ENCODE data around the gene CNOT6L.

The CNOT6L gene

GRCh38 chr4:77800077-77800476, 19.1 kb downstream of the CNOT6L start:
- H3K36me3 ChIP-seq (ENCODE audit: insufficient read depth), result 0 out of 2 replicates have a peak, but pooled peaks cover 4% of the 10 kb centered on the region
- no peak for TF ChIP-seq CTCF (conservative IDR thresholded peaks at IDR 0.05; ENCODE audit: low read depth, low read length)
- no peak overlapping the region for H3K9ac ChIP-seq
- H3K4me2 ChIP-seq, result no peak overlapping the region
- H3K4me1 ChIP-seq (ENCODE audit: low read depth, poor library complexity, severe bottlenecking), result peaks cover 33% of the 10 kb centered on the region
- no peaks in the 10 kb centered on the region for H3K27me3 ChIP-seq (ENCODE audit: insufficient read depth, low read depth)
- no peak overlapping the region for H3K27ac ChIP-seq
- H3K4me3 ChIP-seq (IDR thresholded peaks at IDR 0.05; ENCODE audit: insufficient read depth, low read depth, low read length), result no peak overlapping the region
- H3K79me2 ChIP-seq (ENCODE audit: insufficient read depth, low read depth), result peaks cover 100% of the 10 kb centered on the region
- peaks cover 47% of the 10 kb centered on the region for H4K20me1 ChIP-seq (ENCODE audit: insufficient read depth)
- no peak overlapping the region for H2AFZ ChIP-seq (ENCODE audit: low read depth)

- no peak overlapping the region for H3K4me3 ChIP-seq (IDR thresholded peaks at IDR 0.05; ENCODE audit: insufficient read depth, low read depth, low read length)
- no peak overlapping the region for H3K4me2 ChIP-seq
- peaks cover 100% of the 10 kb centered on the region for H3K79me2 ChIP-seq (ENCODE audit: insufficient read depth, low read depth)
- no peak overlapping the region for H3K9ac ChIP-seq
- H3K36me3 ChIP-seq (ENCODE audit: insufficient read depth), result 0 out of 2 replicates have a peak, but pooled peaks cover 4% of the 10 kb centered on the region
- H3K27ac ChIP-seq, result no peak overlapping the region
- no peak for TF ChIP-seq CTCF (conservative IDR thresholded peaks at IDR 0.05; ENCODE audit: low read depth, low read length)
- H3K4me1 ChIP-seq (ENCODE audit: low read depth, poor library complexity, severe bottlenecking), result peaks cover 31% of the 10 kb centered on the region
- no peaks in the 10 kb centered on the region for H3K27me3 ChIP-seq (ENCODE audit: insufficient read depth, low read depth)
- H2AFZ ChIP-seq (ENCODE audit: low read depth), result no peak overlapping the region
- peaks cover 57% of the 10 kb centered on the region for H4K20me1 ChIP-seq (ENCODE audit: insufficient read depth)
Measured at GRCh38 chr4:77798385-77798784, 20.8 kb downstream of the CNOT6L start.

- Histone ChIP-seq H3K36me3 (ENCODE audit: insufficient read depth) (0 out of 2 replicates have a peak, but pooled peaks cover 4% of the 10 kb centered on the region), H3K27ac (no peak overlapping the region), H3K79me2 (ENCODE audit: insufficient read depth, low read depth) (peaks cover 100% of the 10 kb centered on the region), H4K20me1 (ENCODE audit: insufficient read depth) (peaks cover 49% of the 10 kb centered on the region), H3K4me2 (no peak overlapping the region), H3K4me1 (ENCODE audit: low read depth, poor library complexity, severe bottlenecking) (peaks cover 20% of the 10 kb centered on the region), H3K27me3 (ENCODE audit: insufficient read depth, low read depth) (no peaks in the 10 kb centered on the region), H3K9ac (no peak overlapping the region), H2AFZ (ENCODE audit: low read depth) (no peak overlapping the region), H3K4me3 (IDR thresholded peaks at IDR 0.05; ENCODE audit: insufficient read depth, low read depth, low read length) (no peak overlapping the region)
- no peak for TF ChIP-seq CTCF (conservative IDR thresholded peaks at IDR 0.05; ENCODE audit: low read depth, low read length)
Measured at GRCh38 chr4:77797239-77797638, 21.9 kb downstream of the CNOT6L start.

- H4K20me1 ChIP-seq (ENCODE audit: insufficient read depth), result peaks cover 32% of the 10 kb centered on the region
- H2AFZ ChIP-seq (ENCODE audit: low read depth), result no peak overlapping the region
- H3K4me1 ChIP-seq (ENCODE audit: low read depth, poor library complexity, severe bottlenecking), result peaks cover under 1% of the 10 kb centered on the region
- no peak overlapping the region for H3K9ac ChIP-seq
- no peak overlapping the region for H3K27ac ChIP-seq
- H3K27me3 ChIP-seq (ENCODE audit: insufficient read depth, low read depth), result no peaks in the 10 kb centered on the region
- peaks cover 4% of the 10 kb centered on the region; the same call in 1 of the 2 replicates for H3K36me3 ChIP-seq (ENCODE audit: insufficient read depth)
- TF ChIP-seq CTCF (conservative IDR thresholded peaks at IDR 0.05; ENCODE audit: low read depth, low read length), result no peak
- no peak overlapping the region for H3K4me2 ChIP-seq
- H3K4me3 ChIP-seq (IDR thresholded peaks at IDR 0.05; ENCODE audit: insufficient read depth, low read depth, low read length), result no peak overlapping the region
- H3K79me2 ChIP-seq (ENCODE audit: insufficient read depth, low read depth), result peaks cover 100% of the 10 kb centered on the region
Measured at GRCh38 chr4:77795326-77795725, 23.8 kb downstream of the CNOT6L start.

Measured in KMS-11 (cell line).